ENCODE results near the gene VANGL2.

Gene VANGL2

DNA sequence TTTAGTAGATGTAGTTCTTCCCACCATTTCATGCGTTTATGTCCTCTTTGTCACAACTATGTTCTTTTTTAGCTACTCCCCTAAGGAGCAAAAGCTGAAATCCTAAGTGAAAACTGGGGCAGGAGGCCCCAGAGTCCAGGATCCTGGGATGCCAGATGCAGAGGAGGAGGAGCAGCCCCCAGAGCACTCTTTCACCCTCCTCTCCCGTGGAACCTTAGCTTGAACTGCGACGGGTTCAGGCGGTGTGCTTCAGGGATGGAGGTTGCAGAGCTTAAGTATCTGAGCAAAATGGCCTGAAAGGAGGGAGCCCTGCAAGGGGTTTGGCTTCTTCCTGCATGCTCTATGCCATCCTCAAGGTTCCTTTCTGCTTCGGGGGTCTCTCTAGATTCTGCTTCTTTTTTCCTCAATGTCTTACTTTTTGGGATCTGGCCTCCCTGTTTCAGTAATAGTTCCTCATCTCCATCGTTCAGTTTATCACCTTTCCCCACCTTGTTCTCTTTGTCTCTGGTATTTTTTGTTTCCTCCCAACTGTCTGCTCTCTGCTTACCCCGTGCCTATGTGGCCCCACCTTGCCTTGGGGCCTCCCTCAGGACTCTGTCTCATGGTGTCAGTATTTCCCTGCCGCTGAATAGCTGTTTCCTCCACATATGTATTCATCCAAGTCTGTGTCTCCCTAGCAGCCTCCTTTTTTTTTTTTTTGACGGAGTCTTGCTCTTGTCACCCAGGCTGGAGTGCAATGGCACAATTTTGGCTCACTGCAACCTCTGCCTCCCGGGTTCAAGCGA is 36.2 kb upstream of the VANGL2 start:
- no peak overlapping the region for H3K4me3 ChIP-seq (ENCODE audit: low read depth, low read length)
- no peak for TF ChIP-seq CTCF (IDR thresholded peaks at IDR 0.05; ENCODE audit: low read depth, low read length)

DNA sequence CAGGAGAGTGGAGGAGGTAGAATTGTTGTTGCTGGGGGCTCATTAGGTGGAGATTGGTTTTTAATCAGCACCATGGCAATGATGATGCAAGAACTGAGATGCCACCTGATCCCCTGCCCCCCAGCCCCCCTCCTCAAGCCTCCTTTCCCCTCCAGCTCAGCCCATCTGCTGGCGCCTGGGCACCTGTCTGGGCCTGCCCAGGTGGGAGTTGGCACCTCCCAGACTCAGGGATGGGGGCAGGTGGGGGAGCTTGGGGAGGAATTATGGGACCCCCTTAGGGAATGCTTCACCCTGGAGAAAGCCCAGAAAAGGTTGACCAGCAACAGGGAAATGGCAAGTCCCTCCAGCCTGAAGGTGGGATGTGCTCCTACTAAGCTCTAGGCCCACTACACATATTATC is 35.0 kb upstream of the VANGL2 start:
- TF ChIP-seq CTCF (IDR thresholded peaks at IDR 0.05; ENCODE audit: low read depth, low read length): no peak
- no peak overlapping the region for H3K4me3 ChIP-seq (ENCODE audit: low read depth, low read length)

- no peak for TF ChIP-seq CTCF (IDR thresholded peaks at IDR 0.05; ENCODE audit: low read depth, low read length)
Observed at GRCh38 chr1:160366731-160367515, 33.4 kb upstream of the VANGL2 start, which contains the start of gene NHLH1. Gene NHLH1 (plus strand): TSS chr1:160367071. CDS start chr1:160370732, 3,661 bp downstream.

GRCh38 chr1:160367516-160367900 is 32.9 kb upstream of the VANGL2 start:
- no peak for TF ChIP-seq CTCF (IDR thresholded peaks at IDR 0.05; ENCODE audit: low read depth, low read length)
- H3K4me3 ChIP-seq (ENCODE audit: low read depth, low read length): no peak overlapping the region

More at GRCh38 chr1:160366731-160367515, 33.4 kb upstream of the VANGL2 start, which contains the start of gene NHLH1:
- no peak within 1 kb of the TSS for H3K4me3 ChIP-seq (ENCODE audit: low read depth, low read length)

- no peak overlapping the region for H3K4me3 ChIP-seq (ENCODE audit: low read depth, low read length)
- TF ChIP-seq CTCF (IDR thresholded peaks at IDR 0.05; ENCODE audit: low read depth, low read length): no peak
Observed at GRCh38 chr1:160367934-160368923, 32.1 kb upstream of the VANGL2 start.

DNA sequence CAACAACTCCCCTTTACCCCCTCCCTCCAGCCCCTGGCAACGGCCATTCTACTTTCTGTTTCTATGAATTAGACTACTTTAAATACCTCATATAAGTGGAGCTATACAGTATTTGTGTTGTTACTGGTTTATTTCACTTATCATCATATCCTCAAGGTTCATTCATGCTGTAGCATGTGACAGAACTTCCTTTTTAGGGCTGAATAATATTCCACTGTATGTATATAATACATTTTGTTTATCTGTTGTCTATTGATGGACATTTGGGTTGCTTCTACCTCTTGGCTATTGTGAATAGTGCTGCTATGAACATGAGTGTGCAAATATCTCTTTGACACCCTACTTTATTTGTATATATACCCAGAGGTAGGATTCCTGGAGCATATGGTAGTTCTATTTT is 31.3 kb upstream of the VANGL2 start:
- TF ChIP-seq CTCF (IDR thresholded peaks at IDR 0.05; ENCODE audit: low read depth, low read length): no peak

More for the DNA sequence above, 31.3 kb upstream of the VANGL2 start:
- H3K4me3 ChIP-seq (ENCODE audit: low read depth, low read length): no peak overlapping the region

Data from WI38 (cell line).